PC-9 (cell line): Measurements from ENCODE around the gene DNAJA4.

ENCODE experiments used
- EZH2 ChIP-seq: fragments of 200-600 bp; sonication (generic); IDR thresholded peaks from 2 replicates; pipeline ENCODE4 v1.8.0; 2017; ENCODE audit warnings: antibody characterized with exemption, low read depth
- TF ChIP-seq, protein P1 (sequence below): fragments of 200-600 bp; sonication (generic); conservative IDR thresholded peaks from 2 replicates; pipeline ENCODE4 v1.6.1; 2017; ENCODE audit warnings: mixed run types, antibody characterized with exemption, mild to moderate bottlenecking, moderate library complexity

DNA sequence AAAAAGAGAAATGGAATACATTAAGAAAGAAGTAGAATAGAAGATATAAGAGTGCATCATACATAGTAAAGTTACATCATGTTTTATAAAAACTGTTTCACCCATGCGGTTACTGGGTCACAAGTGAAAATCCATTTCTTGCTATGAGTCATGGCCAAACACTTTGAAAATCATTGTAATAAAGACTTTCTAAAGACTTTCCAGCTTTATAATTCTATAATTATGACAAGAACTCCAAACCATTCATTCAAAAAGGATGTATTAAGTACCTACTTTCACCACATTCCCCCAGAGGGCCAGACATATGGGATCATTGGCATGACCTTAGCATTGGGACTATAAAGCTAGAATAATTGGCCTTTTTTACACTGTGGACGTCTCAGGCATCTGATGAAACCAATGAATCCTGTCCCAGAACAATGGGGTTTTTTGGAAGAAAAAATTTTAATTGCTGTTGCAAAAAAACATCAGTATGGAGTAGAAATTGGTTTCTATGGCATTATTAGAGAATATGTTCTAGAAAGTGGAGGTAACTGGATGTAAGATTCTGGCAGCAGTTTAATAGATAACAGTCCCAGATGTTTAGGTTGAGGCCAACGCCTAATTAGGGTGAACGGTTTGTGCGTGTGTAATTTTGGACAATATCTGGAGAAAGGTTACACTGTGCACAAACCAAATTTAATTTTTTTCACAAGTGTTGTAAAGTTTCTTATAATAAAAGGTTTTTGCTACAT is 38.4 kb downstream of the DNAJA4 start:
- TF ChIP-seq, protein P1, sequence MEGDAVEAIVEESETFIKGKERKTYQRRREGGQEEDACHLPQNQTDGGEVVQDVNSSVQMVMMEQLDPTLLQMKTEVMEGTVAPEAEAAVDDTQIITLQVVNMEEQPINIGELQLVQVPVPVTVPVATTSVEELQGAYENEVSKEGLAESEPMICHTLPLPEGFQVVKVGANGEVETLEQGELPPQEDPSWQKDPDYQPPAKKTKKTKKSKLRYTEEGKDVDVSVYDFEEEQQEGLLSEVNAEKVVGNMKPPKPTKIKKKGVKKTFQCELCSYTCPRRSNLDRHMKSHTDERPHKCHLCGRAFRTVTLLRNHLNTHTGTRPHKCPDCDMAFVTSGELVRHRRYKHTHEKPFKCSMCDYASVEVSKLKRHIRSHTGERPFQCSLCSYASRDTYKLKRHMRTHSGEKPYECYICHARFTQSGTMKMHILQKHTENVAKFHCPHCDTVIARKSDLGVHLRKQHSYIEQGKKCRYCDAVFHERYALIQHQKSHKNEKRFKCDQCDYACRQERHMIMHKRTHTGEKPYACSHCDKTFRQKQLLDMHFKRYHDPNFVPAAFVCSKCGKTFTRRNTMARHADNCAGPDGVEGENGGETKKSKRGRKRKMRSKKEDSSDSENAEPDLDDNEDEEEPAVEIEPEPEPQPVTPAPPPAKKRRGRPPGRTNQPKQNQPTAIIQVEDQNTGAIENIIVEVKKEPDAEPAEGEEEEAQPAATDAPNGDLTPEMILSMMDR, result no peak
- TF ChIP-seq EZH2, result no peak
